ENCODE results near the gene DDAH2.

The DDAH2 gene

GRCh38 chr6:31760790-31761189, 31.7 kb upstream of the DDAH2 start:
- H3K4me3 ChIP-seq (ENCODE audit: low read depth, low read length), result no peak overlapping the region

DNA sequence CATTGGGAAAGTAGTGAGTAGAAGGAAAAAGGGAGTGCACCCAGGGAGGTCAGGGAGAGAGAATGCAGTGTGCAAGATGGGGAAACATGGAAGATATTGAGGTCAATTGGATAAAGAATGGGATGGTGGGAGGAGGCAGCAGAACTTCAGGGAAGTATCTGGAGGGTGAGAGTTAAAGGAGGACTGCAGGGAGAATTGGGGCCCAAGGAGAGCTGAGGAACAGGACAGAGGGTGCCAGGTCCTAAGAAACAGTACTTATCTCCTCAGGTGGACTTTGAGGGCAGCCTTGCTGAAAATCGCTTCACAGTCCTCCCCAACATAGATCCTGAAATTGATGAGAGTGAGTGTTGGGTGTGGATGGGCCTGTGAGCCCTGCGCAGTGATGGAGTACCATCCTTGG, 29.2 kb upstream of the DDAH2 start:
- no peak overlapping the region for H3K4me3 ChIP-seq (ENCODE audit: low read depth, low read length)
- TF ChIP-seq, protein P1, sequence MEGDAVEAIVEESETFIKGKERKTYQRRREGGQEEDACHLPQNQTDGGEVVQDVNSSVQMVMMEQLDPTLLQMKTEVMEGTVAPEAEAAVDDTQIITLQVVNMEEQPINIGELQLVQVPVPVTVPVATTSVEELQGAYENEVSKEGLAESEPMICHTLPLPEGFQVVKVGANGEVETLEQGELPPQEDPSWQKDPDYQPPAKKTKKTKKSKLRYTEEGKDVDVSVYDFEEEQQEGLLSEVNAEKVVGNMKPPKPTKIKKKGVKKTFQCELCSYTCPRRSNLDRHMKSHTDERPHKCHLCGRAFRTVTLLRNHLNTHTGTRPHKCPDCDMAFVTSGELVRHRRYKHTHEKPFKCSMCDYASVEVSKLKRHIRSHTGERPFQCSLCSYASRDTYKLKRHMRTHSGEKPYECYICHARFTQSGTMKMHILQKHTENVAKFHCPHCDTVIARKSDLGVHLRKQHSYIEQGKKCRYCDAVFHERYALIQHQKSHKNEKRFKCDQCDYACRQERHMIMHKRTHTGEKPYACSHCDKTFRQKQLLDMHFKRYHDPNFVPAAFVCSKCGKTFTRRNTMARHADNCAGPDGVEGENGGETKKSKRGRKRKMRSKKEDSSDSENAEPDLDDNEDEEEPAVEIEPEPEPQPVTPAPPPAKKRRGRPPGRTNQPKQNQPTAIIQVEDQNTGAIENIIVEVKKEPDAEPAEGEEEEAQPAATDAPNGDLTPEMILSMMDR (IDR thresholded peaks at IDR 0.05; ENCODE audit: low read depth, low read length), result no peak

More at GRCh38 chr6:31760790-31761189, 31.7 kb upstream of the DDAH2 start:
- TF ChIP-seq, protein P1 (IDR thresholded peaks at IDR 0.05; ENCODE audit: low read depth, low read length), result no peak

DNA sequence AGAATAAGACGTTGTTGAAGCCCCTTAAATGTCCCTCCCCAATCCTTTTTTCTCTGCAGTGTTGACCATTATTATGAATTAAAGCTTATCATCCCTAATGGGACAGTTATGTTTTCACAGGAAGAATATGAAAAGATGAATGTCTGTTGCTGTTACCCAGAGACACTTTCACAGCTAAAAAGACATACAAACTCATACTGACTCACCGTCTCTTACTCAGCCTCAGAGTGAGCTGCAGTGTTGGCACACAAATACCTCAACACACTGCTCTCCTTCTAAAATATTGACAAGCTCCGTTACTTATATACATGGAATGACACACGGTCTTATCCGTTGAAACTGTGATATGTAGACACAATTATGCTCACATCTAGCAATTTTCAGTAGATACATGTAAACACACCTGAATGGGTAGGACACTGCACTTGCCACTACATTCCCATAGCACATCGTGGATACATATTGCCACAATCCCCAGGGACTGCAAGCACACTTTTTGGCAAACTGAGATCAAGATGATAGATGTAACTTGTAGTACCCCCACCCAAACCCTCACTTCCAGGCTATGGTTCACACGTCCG, 23.7 kb upstream of the DDAH2 start:
- TF ChIP-seq, protein P1 (IDR thresholded peaks at IDR 0.05; ENCODE audit: low read depth, low read length), result no peak
- no peak overlapping the region for H3K4me3 ChIP-seq (ENCODE audit: low read depth, low read length)

GRCh38 chr6:31750411-31751022, 21.4 kb upstream of the DDAH2 start:
- TF ChIP-seq, protein P1 (IDR thresholded peaks at IDR 0.05; ENCODE audit: low read depth, low read length), result no peak
- H3K4me3 ChIP-seq (ENCODE audit: low read depth, low read length), result no peak overlapping the region

DNA sequence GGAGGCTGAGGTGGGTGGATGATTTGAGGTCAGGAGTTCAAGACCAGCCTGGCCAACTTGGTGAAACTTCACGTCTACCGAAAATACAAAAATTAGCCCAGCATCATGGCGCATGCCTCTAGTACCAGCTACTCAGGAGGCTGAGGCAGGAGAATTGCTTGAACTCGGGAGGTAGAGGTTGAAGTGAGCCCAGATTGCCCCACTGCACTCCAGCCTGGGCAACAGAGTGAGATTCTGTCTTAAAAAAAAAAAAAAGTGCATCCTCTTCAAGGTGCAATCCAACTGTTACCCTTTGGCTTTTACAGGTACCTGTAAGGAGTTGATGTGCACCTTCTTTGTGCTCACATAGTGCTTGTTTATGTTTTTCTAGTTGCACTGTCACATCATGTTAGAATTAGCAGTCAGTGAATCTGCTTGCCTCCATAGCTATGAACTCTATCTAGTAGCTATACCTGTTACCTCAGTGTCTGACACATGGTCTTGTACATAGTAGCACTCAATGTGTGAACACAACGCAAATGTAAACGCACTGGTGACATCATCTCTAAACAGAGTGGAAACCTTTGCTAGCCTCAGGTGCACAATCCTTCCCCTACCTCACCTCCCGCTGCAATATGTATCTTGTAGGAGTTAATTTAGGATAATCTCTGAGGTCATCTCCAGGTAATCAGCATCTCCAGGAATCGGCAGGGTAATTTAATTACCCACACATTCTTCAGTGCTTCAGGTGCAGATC, 20.4 kb upstream of the DDAH2 start:
- TF ChIP-seq, protein P1 (IDR thresholded peaks at IDR 0.05; ENCODE audit: low read depth, low read length), result no peak

GRCh38 chr6:31744422-31744821, 15.3 kb upstream of the DDAH2 start:
- H3K4me3 ChIP-seq (ENCODE audit: low read depth, low read length), result no peak overlapping the region
- TF ChIP-seq, protein P1 (IDR thresholded peaks at IDR 0.05; ENCODE audit: low read depth, low read length), result no peak

More for the DNA sequence above, 20.4 kb upstream of the DDAH2 start:
- H3K4me3 ChIP-seq (ENCODE audit: low read depth, low read length), result no peak overlapping the region

GRCh38 chr6:31742894-31743293, 13.8 kb upstream of the DDAH2 start:
- TF ChIP-seq, protein P1 (IDR thresholded peaks at IDR 0.05; ENCODE audit: low read depth, low read length), result no peak
- no peak overlapping the region for H3K4me3 ChIP-seq (ENCODE audit: low read depth, low read length)
